ENCODE results near the gene TNIP3.

The TNIP3 gene

GRCh38 chr4:121119715-121120114 is 44.4 kb downstream of the TNIP3 start:
- Histone ChIP-seq H3K27me3 (ENCODE audit: control insufficient read depth in 5 of 5, insufficient read depth in 4 of 5, low read length in 5 of 5) (no peaks in the 10 kb centered on the region), H3K36me3 (ENCODE audit: control insufficient read depth in 5 of 5, insufficient read depth in 5 of 5, low read length in 5 of 5) (no peaks in the 10 kb centered on the region), H3K9me3 (ENCODE audit: control insufficient read depth in 5 of 5, low read length in 5 of 5) (no peaks in the 10 kb centered on the region), H3K9ac (ENCODE audit: low read length in 5 of 5) (no peak overlapping the region), H3K4me1 (ENCODE audit: control insufficient read depth in 5 of 5, insufficient read depth in 5 of 5, low read length in 5 of 5) (no peaks in the 10 kb centered on the region), H3K4me3 (ENCODE audit: low read depth in 1 of 5, low read length in 5 of 5) (no peak overlapping the region), H3K27ac (ENCODE audit: low read depth, low read length) (no peak overlapping the region)

GRCh38 chr4:121118344-121118743 is 45.8 kb downstream of the TNIP3 start:
- Histone ChIP-seq H3K27me3 (ENCODE audit: control insufficient read depth in 5 of 5, insufficient read depth in 4 of 5, low read length in 5 of 5) (no peaks in the 10 kb centered on the region), H3K36me3 (ENCODE audit: control insufficient read depth in 5 of 5, insufficient read depth in 5 of 5, low read length in 5 of 5) (no peaks in the 10 kb centered on the region), H3K4me1 (ENCODE audit: control insufficient read depth in 5 of 5, insufficient read depth in 5 of 5, low read length in 5 of 5) (no peaks in the 10 kb centered on the region), H3K9ac (ENCODE audit: low read length in 5 of 5) (no peak overlapping the region), H3K27ac (ENCODE audit: low read depth, low read length) (no peak overlapping the region), H3K9me3 (ENCODE audit: control insufficient read depth in 5 of 5, low read length in 5 of 5) (no peaks in the 10 kb centered on the region), H3K4me3 (ENCODE audit: low read depth in 1 of 5, low read length in 5 of 5) (no peak overlapping the region)

GRCh38 chr4:121114756-121115155 is 49.4 kb downstream of the TNIP3 start:
- Histone ChIP-seq H3K27ac (ENCODE audit: low read depth, low read length) (no peak overlapping the region), H3K9ac (ENCODE audit: low read length in 5 of 5) (no peak overlapping the region), H3K36me3 (ENCODE audit: control insufficient read depth in 5 of 5, insufficient read depth in 5 of 5, low read length in 5 of 5) (no peaks in the 10 kb centered on the region), H3K4me1 (ENCODE audit: control insufficient read depth in 5 of 5, insufficient read depth in 5 of 5, low read length in 5 of 5) (no peaks in the 10 kb centered on the region), H3K27me3 (ENCODE audit: control insufficient read depth in 5 of 5, insufficient read depth in 4 of 5, low read length in 5 of 5) (no peaks in the 10 kb centered on the region), H3K4me3 (ENCODE audit: low read depth in 1 of 5, low read length in 5 of 5) (no peak overlapping the region), H3K9me3 (ENCODE audit: control insufficient read depth in 5 of 5, low read length in 5 of 5) (no peaks in the 10 kb centered on the region)

- Histone ChIP-seq H3K4me3 (ENCODE audit: low read depth in 1 of 5, low read length in 5 of 5) (no peak overlapping the region), H3K27ac (ENCODE audit: low read depth, low read length) (no peak overlapping the region), H3K27me3 (ENCODE audit: control insufficient read depth in 5 of 5, insufficient read depth in 4 of 5, low read length in 5 of 5) (no peaks in the 10 kb centered on the region), H3K36me3 (ENCODE audit: control insufficient read depth in 5 of 5, insufficient read depth in 5 of 5, low read length in 5 of 5) (no peaks in the 10 kb centered on the region), H3K4me1 (ENCODE audit: control insufficient read depth in 5 of 5, insufficient read depth in 5 of 5, low read length in 5 of 5) (no peaks in the 10 kb centered on the region), H3K9me3 (ENCODE audit: control insufficient read depth in 5 of 5, low read length in 5 of 5) (no peaks in the 10 kb centered on the region), H3K9ac (ENCODE audit: low read length in 5 of 5) (no peak overlapping the region)
These were observed 51.6 kb downstream of the TNIP3 start for GRCh38 chr4:121112530-121112929.

- Histone ChIP-seq H3K36me3 (ENCODE audit: control insufficient read depth in 5 of 5, insufficient read depth in 5 of 5, low read length in 5 of 5) (no peaks in the 10 kb centered on the region), H3K27me3 (ENCODE audit: control insufficient read depth in 5 of 5, insufficient read depth in 4 of 5, low read length in 5 of 5) (no peaks in the 10 kb centered on the region), H3K9ac (ENCODE audit: low read length in 5 of 5) (no peak overlapping the region)
These were observed 55.6 kb downstream of the TNIP3 start for GRCh38 chr4:121108557-121108956.

GRCh38 chr4:121107507-121107906 is 56.6 kb downstream of the TNIP3 start:
- Histone ChIP-seq H3K9ac (ENCODE audit: low read length in 5 of 5) (no peak overlapping the region), H3K36me3 (ENCODE audit: control insufficient read depth in 5 of 5, insufficient read depth in 5 of 5, low read length in 5 of 5) (no peaks in the 10 kb centered on the region), H3K4me3 (ENCODE audit: low read depth in 1 of 5, low read length in 5 of 5) (no peak overlapping the region), H3K27ac (ENCODE audit: low read depth, low read length) (no peak overlapping the region), H3K9me3 (ENCODE audit: control insufficient read depth in 5 of 5, low read length in 5 of 5) (no peaks in the 10 kb centered on the region), H3K4me1 (ENCODE audit: control insufficient read depth in 5 of 5, insufficient read depth in 5 of 5, low read length in 5 of 5) (no peaks in the 10 kb centered on the region), H3K27me3 (ENCODE audit: control insufficient read depth in 5 of 5, insufficient read depth in 4 of 5, low read length in 5 of 5) (no peaks in the 10 kb centered on the region)

More at GRCh38 chr4:121108557-121108956, 55.6 kb downstream of the TNIP3 start:
- H3K9me3 ChIP-seq (ENCODE audit: control insufficient read depth in 5 of 5, low read length in 5 of 5), result no peaks in the 10 kb centered on the region
- no peak overlapping the region for H3K4me3 ChIP-seq (ENCODE audit: low read depth in 1 of 5, low read length in 5 of 5)
- H3K4me1 ChIP-seq (ENCODE audit: control insufficient read depth in 5 of 5, insufficient read depth in 5 of 5, low read length in 5 of 5), result no peaks in the 10 kb centered on the region
- no peak overlapping the region for H3K27ac ChIP-seq (ENCODE audit: low read depth, low read length)

GRCh38 chr4:121100093-121100775 is 63.9 kb downstream of the TNIP3 start:
- no peaks in the 10 kb centered on the region for H3K9me3 ChIP-seq (ENCODE audit: control insufficient read depth in 5 of 5, low read length in 5 of 5)
- no peak overlapping the region for H3K27ac ChIP-seq (ENCODE audit: low read depth, low read length)
- no peak overlapping the region for H3K9ac ChIP-seq (ENCODE audit: low read length in 5 of 5)
- H3K4me1 ChIP-seq (ENCODE audit: control insufficient read depth in 5 of 5, insufficient read depth in 5 of 5, low read length in 5 of 5), result no peaks in the 10 kb centered on the region
- no peaks in the 10 kb centered on the region for H3K27me3 ChIP-seq (ENCODE audit: control insufficient read depth in 5 of 5, insufficient read depth in 4 of 5, low read length in 5 of 5)
- H3K4me3 ChIP-seq (ENCODE audit: low read depth in 1 of 5, low read length in 5 of 5), result no peak overlapping the region
- no peaks in the 10 kb centered on the region for H3K36me3 ChIP-seq (ENCODE audit: control insufficient read depth in 5 of 5, insufficient read depth in 5 of 5, low read length in 5 of 5)

GRCh38 chr4:121098266-121098665 is 65.9 kb downstream of the TNIP3 start:
- Histone ChIP-seq H3K27me3 (ENCODE audit: control insufficient read depth in 5 of 5, insufficient read depth in 4 of 5, low read length in 5 of 5) (no peaks in the 10 kb centered on the region), H3K4me3 (ENCODE audit: low read depth in 1 of 5, low read length in 5 of 5) (no peak overlapping the region), H3K4me1 (ENCODE audit: control insufficient read depth in 5 of 5, insufficient read depth in 5 of 5, low read length in 5 of 5) (no peaks in the 10 kb centered on the region), H3K27ac (ENCODE audit: low read depth, low read length) (no peak overlapping the region), H3K9ac (ENCODE audit: low read length in 5 of 5) (no peak overlapping the region), H3K9me3 (ENCODE audit: control insufficient read depth in 5 of 5, low read length in 5 of 5) (no peaks in the 10 kb centered on the region), H3K36me3 (ENCODE audit: control insufficient read depth in 5 of 5, insufficient read depth in 5 of 5, low read length in 5 of 5) (no peaks in the 10 kb centered on the region)

- H3K36me3 ChIP-seq (ENCODE audit: control insufficient read depth in 5 of 5, insufficient read depth in 5 of 5, low read length in 5 of 5), result no peaks in the 10 kb centered on the region
- no peaks in the 10 kb centered on the region for H3K4me1 ChIP-seq (ENCODE audit: control insufficient read depth in 5 of 5, insufficient read depth in 5 of 5, low read length in 5 of 5)
- no peak overlapping the region for H3K27ac ChIP-seq (ENCODE audit: low read depth, low read length)
- H3K9ac ChIP-seq (ENCODE audit: low read length in 5 of 5), result no peak overlapping the region
- H3K27me3 ChIP-seq (ENCODE audit: control insufficient read depth in 5 of 5, insufficient read depth in 4 of 5, low read length in 5 of 5), result no peaks in the 10 kb centered on the region
- H3K4me3 ChIP-seq (ENCODE audit: low read depth in 1 of 5, low read length in 5 of 5), result no peak overlapping the region
- H3K9me3 ChIP-seq (ENCODE audit: control insufficient read depth in 5 of 5, low read length in 5 of 5), result no peaks in the 10 kb centered on the region
These were observed 67.5 kb downstream of the TNIP3 start for GRCh38 chr4:121096629-121097028.

GRCh38 chr4:121096191-121096590 is 67.9 kb downstream of the TNIP3 start:
- Histone ChIP-seq H3K27me3 (ENCODE audit: control insufficient read depth in 5 of 5, insufficient read depth in 4 of 5, low read length in 5 of 5) (no peaks in the 10 kb centered on the region), H3K9ac (ENCODE audit: low read length in 5 of 5) (no peak overlapping the region), H3K27ac (ENCODE audit: low read depth, low read length) (no peak overlapping the region), H3K9me3 (ENCODE audit: control insufficient read depth in 5 of 5, low read length in 5 of 5) (no peaks in the 10 kb centered on the region), H3K4me1 (ENCODE audit: control insufficient read depth in 5 of 5, insufficient read depth in 5 of 5, low read length in 5 of 5) (no peaks in the 10 kb centered on the region), H3K36me3 (ENCODE audit: control insufficient read depth in 5 of 5, insufficient read depth in 5 of 5, low read length in 5 of 5) (no peaks in the 10 kb centered on the region), H3K4me3 (ENCODE audit: low read depth in 1 of 5, low read length in 5 of 5) (no peak overlapping the region)

Data from subcutaneous abdominal adipose tissue (tissue), 5 donors.